ENCODE results near the gene RPSA.

GRCh38 chr3:39460677-39461076 is 54.2 kb downstream of the RPSA start:
- TF ChIP-seq GATA2 (IDR thresholded peaks at IDR 0.05; ENCODE audit: low read depth, low read length) (no peak), GATA3 (IDR thresholded peaks at IDR 0.05; ENCODE audit: low read depth, low read length) (no peak)

All from SH-SY5Y (cell line).